ENCODE results near the gene SRP9.

The SRP9 gene

DNA sequence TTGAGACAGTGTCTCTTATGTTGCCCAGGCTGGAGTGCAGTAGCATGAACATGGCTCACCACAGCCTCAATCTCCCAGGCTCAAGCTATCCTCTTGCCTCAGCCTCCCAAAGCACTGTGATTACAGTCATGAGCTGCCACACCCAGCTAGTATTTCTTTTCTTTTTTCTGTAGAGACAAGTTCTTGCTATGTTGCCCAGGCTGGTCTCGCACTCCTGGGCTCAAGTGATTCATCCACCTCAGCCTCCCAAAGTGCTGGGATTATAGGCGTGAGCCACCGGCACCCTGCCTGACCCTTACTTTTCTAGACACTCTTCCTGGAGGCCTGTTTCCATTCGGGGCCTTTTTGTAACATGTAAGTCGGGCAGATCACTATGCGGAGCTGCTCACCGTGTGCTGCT, 30.1 kb upstream of the SRP9 start:
- Histone ChIP-seq H2AFZ (ENCODE audit: low read depth, low read length, severe bottlenecking) (no peak overlapping the region), H3K27ac (ENCODE audit: low read depth, low read length) (no peak overlapping the region), H3K9me3 (ENCODE audit: insufficient read depth, low read length) (no peaks in the 10 kb centered on the region), H3K9me2 (replicated peaks; ENCODE audit: insufficient read depth, low read length) (no peaks in the 10 kb centered on the region), H3K9ac (ENCODE audit: low read length) (no peak overlapping the region), H3K4me2 (ENCODE audit: low read depth, low read length, poor library complexity, severe bottlenecking) (no peak overlapping the region), H3K27me3 (ENCODE audit: low read length) (no peaks in the 10 kb centered on the region), H3F3A (ENCODE audit: insufficient read depth) (no peaks in the 10 kb centered on the region), H3K79me2 (ENCODE audit: insufficient read depth, low read length) (no peaks in the 10 kb centered on the region), H3K4me3 (ENCODE audit: insufficient read depth, low read length, poor library complexity, severe bottlenecking) (no peak overlapping the region), H3K36me3 (ENCODE audit: low read length) (no peaks in the 10 kb centered on the region), H4K20me1 (ENCODE audit: low read depth, low read length) (no peaks in the 10 kb centered on the region)
- TF ChIP-seq, protein P1, sequence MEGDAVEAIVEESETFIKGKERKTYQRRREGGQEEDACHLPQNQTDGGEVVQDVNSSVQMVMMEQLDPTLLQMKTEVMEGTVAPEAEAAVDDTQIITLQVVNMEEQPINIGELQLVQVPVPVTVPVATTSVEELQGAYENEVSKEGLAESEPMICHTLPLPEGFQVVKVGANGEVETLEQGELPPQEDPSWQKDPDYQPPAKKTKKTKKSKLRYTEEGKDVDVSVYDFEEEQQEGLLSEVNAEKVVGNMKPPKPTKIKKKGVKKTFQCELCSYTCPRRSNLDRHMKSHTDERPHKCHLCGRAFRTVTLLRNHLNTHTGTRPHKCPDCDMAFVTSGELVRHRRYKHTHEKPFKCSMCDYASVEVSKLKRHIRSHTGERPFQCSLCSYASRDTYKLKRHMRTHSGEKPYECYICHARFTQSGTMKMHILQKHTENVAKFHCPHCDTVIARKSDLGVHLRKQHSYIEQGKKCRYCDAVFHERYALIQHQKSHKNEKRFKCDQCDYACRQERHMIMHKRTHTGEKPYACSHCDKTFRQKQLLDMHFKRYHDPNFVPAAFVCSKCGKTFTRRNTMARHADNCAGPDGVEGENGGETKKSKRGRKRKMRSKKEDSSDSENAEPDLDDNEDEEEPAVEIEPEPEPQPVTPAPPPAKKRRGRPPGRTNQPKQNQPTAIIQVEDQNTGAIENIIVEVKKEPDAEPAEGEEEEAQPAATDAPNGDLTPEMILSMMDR (IDR thresholded peaks at IDR 0.05; ENCODE audit: insufficient read depth, low read length, poor library complexity, severe bottlenecking) = no peak
- TF ChIP-seq EZH2phosphoT487 (conservative IDR thresholded peaks at IDR 0.05; ENCODE audit: low read length) = no peak

- H4K20me1 ChIP-seq (ENCODE audit: low read depth, low read length) = no peaks in the 10 kb centered on the region
- H2AFZ ChIP-seq (ENCODE audit: low read depth, low read length, severe bottlenecking) = no peak overlapping the region
- H3K79me2 ChIP-seq (ENCODE audit: insufficient read depth, low read length) = no peaks in the 10 kb centered on the region
- no peaks in the 10 kb centered on the region for H3K27me3 ChIP-seq (ENCODE audit: low read length)
- no peaks in the 10 kb centered on the region for H3K36me3 ChIP-seq (ENCODE audit: low read length)
- no peak overlapping the region for H3K27ac ChIP-seq (ENCODE audit: low read depth, low read length)
- no peaks in the 10 kb centered on the region for H3F3A ChIP-seq (ENCODE audit: insufficient read depth)
- H3K4me3 ChIP-seq (ENCODE audit: insufficient read depth, low read length, poor library complexity, severe bottlenecking) = no peak overlapping the region
- TF ChIP-seq, protein P1 (IDR thresholded peaks at IDR 0.05; ENCODE audit: insufficient read depth, low read length, poor library complexity, severe bottlenecking) = no peak
- no peak for TF ChIP-seq EZH2phosphoT487 (conservative IDR thresholded peaks at IDR 0.05; ENCODE audit: low read length)
- no peaks in the 10 kb centered on the region for H3K9me3 ChIP-seq (ENCODE audit: insufficient read depth, low read length)
- H3K9me2 ChIP-seq (replicated peaks; ENCODE audit: insufficient read depth, low read length) = no peaks in the 10 kb centered on the region
- H3K9ac ChIP-seq (ENCODE audit: low read length) = no peak overlapping the region
- H3K4me2 ChIP-seq (ENCODE audit: low read depth, low read length, poor library complexity, severe bottlenecking) = no peak overlapping the region
Measured at GRCh38 chr1:225748529-225748928, 29.1 kb upstream of the SRP9 start.

GRCh38 chr1:225749706-225750105, 27.9 kb upstream of the SRP9 start:
- H2AFZ ChIP-seq (ENCODE audit: low read depth, low read length, severe bottlenecking) = no peak overlapping the region
- no peaks in the 10 kb centered on the region for H3F3A ChIP-seq (ENCODE audit: insufficient read depth)
- no peaks in the 10 kb centered on the region for H3K36me3 ChIP-seq (ENCODE audit: low read length)
- H3K9me2 ChIP-seq (replicated peaks; ENCODE audit: insufficient read depth, low read length) = no peaks in the 10 kb centered on the region
- no peaks in the 10 kb centered on the region for H4K20me1 ChIP-seq (ENCODE audit: low read depth, low read length)
- H3K79me2 ChIP-seq (ENCODE audit: insufficient read depth, low read length) = no peaks in the 10 kb centered on the region
- H3K9me3 ChIP-seq (ENCODE audit: insufficient read depth, low read length) = no peaks in the 10 kb centered on the region
- H3K4me3 ChIP-seq (ENCODE audit: insufficient read depth, low read length, poor library complexity, severe bottlenecking) = no peak overlapping the region
- no peak overlapping the region for H3K9ac ChIP-seq (ENCODE audit: low read length)
- no peak overlapping the region for H3K27ac ChIP-seq (ENCODE audit: low read depth, low read length)
- TF ChIP-seq, protein P1 (IDR thresholded peaks at IDR 0.05; ENCODE audit: insufficient read depth, low read length, poor library complexity, severe bottlenecking) = no peak
- no peak for TF ChIP-seq EZH2phosphoT487 (conservative IDR thresholded peaks at IDR 0.05; ENCODE audit: low read length)
- no peak overlapping the region for H3K4me2 ChIP-seq (ENCODE audit: low read depth, low read length, poor library complexity, severe bottlenecking)
- no peaks in the 10 kb centered on the region for H3K27me3 ChIP-seq (ENCODE audit: low read length)
